ENCODE measurements around the gene SLC4A1.
"Not testable (repeated sequence)": the region's sequence is repeated elsewhere in the genome, so short reads cannot be mapped to it uniquely, and the experiment has no call there.

Gene SLC4A1

DNA sequence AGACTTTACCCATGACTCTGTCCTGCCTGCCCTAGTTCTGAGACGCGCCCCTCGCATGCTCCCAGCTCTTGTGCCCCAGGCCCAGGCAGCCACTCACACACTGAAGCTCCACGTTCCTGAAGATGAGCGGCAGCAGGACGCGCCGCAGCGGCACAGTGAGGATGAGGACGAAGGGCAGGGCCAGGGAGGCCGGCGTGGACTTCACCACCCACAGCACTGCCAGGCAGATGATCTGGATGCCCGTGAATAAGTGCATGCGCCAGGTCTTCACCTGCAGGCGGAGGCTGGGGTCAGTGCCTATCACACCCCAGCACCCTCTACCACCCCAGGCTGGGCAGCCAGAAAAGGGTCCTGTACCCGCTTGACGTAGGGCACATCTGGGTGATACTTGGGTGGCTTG is 16.9 kb downstream of the SLC4A1 start:
- no peak for DNase-seq (ENCODE audit: low read depth)
- TF ChIP-seq, protein P1, sequence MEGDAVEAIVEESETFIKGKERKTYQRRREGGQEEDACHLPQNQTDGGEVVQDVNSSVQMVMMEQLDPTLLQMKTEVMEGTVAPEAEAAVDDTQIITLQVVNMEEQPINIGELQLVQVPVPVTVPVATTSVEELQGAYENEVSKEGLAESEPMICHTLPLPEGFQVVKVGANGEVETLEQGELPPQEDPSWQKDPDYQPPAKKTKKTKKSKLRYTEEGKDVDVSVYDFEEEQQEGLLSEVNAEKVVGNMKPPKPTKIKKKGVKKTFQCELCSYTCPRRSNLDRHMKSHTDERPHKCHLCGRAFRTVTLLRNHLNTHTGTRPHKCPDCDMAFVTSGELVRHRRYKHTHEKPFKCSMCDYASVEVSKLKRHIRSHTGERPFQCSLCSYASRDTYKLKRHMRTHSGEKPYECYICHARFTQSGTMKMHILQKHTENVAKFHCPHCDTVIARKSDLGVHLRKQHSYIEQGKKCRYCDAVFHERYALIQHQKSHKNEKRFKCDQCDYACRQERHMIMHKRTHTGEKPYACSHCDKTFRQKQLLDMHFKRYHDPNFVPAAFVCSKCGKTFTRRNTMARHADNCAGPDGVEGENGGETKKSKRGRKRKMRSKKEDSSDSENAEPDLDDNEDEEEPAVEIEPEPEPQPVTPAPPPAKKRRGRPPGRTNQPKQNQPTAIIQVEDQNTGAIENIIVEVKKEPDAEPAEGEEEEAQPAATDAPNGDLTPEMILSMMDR (IDR thresholded peaks at IDR 0.05; ENCODE audit: low read length, missing control alignments), result no peak
- no peak overlapping the region for H3K4me3 ChIP-seq (replicated peaks; ENCODE audit: low read depth, low read length)

DNA sequence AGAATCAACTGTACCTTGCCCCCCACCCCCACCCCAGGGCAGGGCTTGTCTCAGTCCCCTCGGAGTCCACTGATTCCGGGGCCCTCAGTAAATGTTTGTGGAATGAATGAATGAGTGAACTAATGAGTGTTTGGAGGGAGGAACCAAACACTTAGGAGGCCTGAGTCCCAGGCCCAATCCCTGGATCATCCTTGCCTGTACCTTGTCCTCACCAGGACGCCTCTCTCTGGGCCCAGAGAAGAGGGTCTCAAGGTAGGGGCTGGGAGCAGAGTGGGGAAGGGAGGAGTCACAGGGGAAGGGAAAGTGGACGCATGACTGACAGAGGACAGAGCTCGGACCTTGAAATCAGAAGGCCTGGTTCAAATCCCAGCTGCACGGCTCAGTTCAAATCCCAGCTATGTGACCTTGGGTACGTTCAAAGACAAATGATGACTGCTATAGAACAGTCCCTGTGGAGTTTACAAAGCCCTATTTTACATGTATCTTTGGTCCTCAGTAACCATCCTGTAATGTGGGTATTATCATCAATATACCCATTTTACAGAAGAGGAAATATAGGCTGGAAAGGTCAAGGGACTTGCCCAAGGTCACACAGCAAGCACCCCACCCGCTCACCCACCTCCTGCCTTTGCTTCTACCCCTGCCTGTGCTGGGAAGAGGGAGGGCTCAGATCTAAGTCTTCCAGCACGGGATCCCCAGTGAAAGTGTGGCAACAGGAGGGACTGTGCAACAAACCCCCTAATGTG is 18.3 kb downstream of the SLC4A1 start:
- TF ChIP-seq, protein P1 (IDR thresholded peaks at IDR 0.05; ENCODE audit: low read length, missing control alignments), result no peak

DNA sequence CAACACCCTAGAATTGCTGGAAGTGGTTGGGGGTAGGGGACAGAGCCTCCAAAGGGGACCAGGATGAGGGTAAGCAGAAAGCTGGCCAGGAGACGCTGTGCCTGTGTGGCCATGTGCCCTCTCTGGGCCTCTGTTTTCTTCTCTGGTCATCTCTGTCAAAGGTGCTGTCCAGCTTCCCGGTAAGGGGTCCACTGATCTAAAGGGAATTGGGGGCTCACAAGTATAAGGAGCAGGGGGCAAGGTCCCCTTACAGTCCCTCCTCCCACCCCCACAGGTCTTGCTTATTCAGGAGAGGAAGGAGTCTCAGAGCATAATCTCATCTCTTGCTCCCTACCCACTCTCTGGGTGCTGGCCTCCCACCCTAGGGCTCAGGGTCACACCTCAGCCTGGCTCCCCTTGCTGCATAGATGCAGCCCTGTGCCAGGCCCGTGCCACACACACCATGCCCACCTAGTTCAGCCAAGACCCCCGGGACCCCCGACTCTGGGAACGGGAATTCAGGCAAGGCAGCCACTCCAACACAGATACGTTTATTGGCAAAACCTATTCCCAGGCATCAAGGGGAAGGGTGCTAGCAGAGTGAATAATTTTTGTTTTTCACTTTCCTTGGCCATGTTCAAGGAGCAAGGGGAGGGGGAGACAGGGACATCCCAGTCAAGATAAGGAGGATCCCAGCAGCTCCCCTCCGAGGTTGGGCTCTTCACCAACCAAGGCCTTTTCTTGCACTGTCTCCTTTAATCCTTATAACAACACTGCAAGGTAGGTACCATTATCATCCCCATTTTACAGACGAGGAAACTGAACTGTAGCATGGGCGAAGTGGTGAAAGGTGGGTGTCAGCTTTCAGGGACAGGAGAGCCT is 19.8 kb downstream of the SLC4A1 start:
- no peak overlapping the region for H3K4me3 ChIP-seq (replicated peaks; ENCODE audit: low read depth, low read length)
- TF ChIP-seq, protein P1 (IDR thresholded peaks at IDR 0.05; ENCODE audit: low read length, missing control alignments), result no peak
- no peak for DNase-seq (ENCODE audit: low read depth)

More for the DNA sequence above, 18.3 kb downstream of the SLC4A1 start:
- DNase-seq (ENCODE audit: low read depth), result no peak
- H3K4me3 ChIP-seq (replicated peaks; ENCODE audit: low read depth, low read length), result no peak overlapping the region

DNA sequence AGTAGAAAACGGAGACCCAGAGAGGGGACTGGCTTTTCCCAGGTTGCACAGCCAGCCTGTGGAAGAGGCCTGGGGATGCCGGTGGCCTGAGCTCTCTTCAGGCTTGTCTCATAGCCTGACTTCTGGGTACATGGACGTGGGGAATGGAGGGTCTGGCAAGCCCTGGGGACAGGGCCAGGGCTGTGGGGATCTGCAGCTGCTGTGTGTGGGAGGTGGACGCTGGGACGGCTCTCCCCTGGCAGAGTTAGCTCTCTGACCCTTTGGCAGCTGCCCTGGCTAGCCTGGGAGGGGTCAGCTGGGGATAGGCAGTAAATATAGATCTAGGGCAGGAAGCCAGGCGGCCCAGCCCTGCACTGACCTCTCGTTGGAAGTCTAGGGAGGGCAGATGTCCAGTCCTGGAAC is 20.5 kb downstream of the SLC4A1 start:
- H3K4me3 ChIP-seq (replicated peaks; ENCODE audit: low read depth, low read length), result no peak overlapping the region
- no peak for DNase-seq (ENCODE audit: low read depth)
- TF ChIP-seq, protein P1 (IDR thresholded peaks at IDR 0.05; ENCODE audit: low read length, missing control alignments), result no peak

DNA sequence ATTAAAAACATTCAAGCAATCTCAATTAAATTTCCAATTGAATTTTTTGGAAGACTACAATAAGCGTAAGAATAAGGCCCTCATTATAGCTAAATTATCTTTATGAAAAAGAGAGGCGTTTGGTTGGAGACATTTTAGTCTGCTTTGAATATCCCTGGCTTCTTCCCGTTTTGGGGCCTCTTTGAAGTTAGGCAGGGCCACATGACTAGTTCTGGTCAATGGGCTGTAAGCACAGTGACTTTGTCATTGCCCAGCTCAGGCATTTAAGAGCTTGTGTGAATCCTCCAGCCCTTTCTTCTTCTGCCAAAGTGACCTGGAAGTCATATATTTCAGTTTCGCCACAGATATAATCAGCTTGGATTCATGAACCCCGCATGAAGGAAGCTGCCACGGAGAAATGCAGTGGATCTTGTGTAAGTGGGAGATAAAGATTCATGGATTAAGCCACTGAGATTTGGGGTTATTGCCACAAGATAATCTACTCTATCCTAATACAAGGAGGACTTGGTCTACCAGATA is 26.8 kb downstream of the SLC4A1 start:
- H3K4me3 ChIP-seq (replicated peaks; ENCODE audit: low read depth, low read length), result no peak overlapping the region
- TF ChIP-seq, protein P1 (IDR thresholded peaks at IDR 0.05; ENCODE audit: low read length, missing control alignments), result no peak
- no peak for DNase-seq (ENCODE audit: low read depth)

DNA sequence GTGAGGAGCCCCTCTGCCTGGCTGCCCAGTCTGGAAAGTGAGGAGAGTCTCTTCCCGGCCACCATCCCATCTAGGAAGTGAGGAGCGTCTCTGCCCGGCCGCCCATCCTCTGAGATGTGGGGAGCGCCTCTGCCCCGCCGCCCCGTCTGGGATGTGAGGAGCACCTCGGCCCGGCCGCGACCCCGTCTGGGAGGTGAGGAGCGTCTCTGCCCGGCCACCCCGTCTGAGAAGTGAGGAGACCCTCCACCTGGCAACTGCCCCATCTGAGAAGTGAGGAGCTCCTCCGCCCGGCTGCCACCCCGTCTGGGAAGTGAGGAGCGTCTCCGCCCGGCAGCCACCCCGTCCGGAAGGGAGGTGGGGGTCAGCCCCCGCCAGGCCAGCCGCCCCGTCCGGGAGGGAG is 30.0 kb downstream of the SLC4A1 start:
- DNase-seq (ENCODE audit: low read depth); H3K4me3 ChIP-seq (replicated peaks; ENCODE audit: low read depth, low read length): not testable (repeated sequence)

DNA sequence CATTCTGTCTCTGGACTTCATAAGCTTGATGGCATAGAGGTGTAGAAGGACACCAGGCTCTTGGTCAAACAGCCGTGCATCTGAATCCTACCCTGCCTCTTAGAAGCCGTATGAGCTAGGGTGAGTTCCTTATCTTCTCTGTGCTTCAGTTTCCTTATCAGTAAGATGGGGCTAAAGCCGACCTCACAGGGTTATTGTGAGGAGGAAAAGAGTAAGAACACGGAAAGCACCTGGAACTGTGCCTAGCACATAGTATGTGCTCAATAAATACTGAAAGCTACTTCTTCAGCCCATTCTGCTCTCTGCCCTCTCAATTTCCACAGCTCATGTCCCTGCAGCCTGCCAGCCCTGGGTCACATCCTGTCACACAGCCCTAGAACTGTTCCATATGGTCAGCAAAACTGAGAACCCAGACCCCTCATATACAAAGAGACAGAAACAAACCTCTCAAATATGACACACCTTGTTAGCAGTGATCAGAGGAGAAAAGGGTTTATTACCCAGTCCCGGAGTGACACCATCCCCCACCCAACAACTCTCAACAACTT is 31.4 kb downstream of the SLC4A1 start:
- TF ChIP-seq, protein P1 (IDR thresholded peaks at IDR 0.05; ENCODE audit: low read length, missing control alignments), result no peak
- H3K4me3 ChIP-seq (replicated peaks; ENCODE audit: low read depth, low read length), result no peak overlapping the region

More for the DNA sequence above, 31.4 kb downstream of the SLC4A1 start:
- no peak for DNase-seq (ENCODE audit: low read depth)
